Activated CD8-positive, alpha-beta T cell treated with anti-CD3 and anti-CD28 coated beads, Interleukin-2, amount 10 ng/mL, durations not matched to agents 7 days and 5 days (primary cell): Measurements from ENCODE around the gene CCDC57. TPM values are rescaled to one million over a fixed set of nuclear protein-coding genes. Genes with fewer than 3 reads are reported as not detected.

Experiments used
- ATAC-seq: fragments of 150-1000 bp; cut with Tn5 transposase; one replicate; pipeline ENCODE4 v1.10.0; 2021; ENCODE audit warnings: moderate library complexity
- CTCF ChIA-PET: fragments of 350-600 bp; sonication (Branson Sonifier 250); formaldehyde crosslinking; loops from one replicate; lab custom pipeline; 2021; ENCODE audit warnings: antibody characterized with exemption; lab: Charles Lee
- POLR2A ChIA-PET: fragments of 350-600 bp; sonication (Branson Sonifier 250); formaldehyde crosslinking; loops from one replicate; lab custom pipeline; 2021; ENCODE audit warnings: antibody characterized with exemption; lab: Charles Lee
- DNase-seq: peaks from one replicate; pipeline ENCODE4 v3.0.0-alpha.2; 2020
- H3K27ac Mint-ChIP-seq: one replicate; pipeline ENCODE4 v1.8.0; 2021; ENCODE audit warnings: mild to moderate bottlenecking, mixed read lengths
- H3K27me3 Mint-ChIP-seq: one replicate; pipeline ENCODE4 v1.8.0; 2021; ENCODE audit warnings: low read depth, mixed read lengths
- H3K36me3 Mint-ChIP-seq: one replicate; pipeline ENCODE4 v1.8.0; 2021; ENCODE audit warnings: low read depth, mixed read lengths
- H3K4me1 Mint-ChIP-seq: one replicate; pipeline ENCODE4 v1.8.0; 2021; ENCODE audit warnings: low read depth, mixed read lengths
- H3K4me3 Mint-ChIP-seq: one replicate; pipeline ENCODE4 v1.8.0; 2021; ENCODE audit warnings: mild to moderate bottlenecking, mixed read lengths
- H3K9me3 Mint-ChIP-seq: one replicate; pipeline ENCODE4 v1.8.0; 2022; ENCODE audit warnings: mixed read lengths; ENCODE audit not compliant: insufficient read depth
- total RNA-seq, 2 experiments: library from RNA; stranded (reverse); gene quantifications; one replicate each; pipeline ENCODE4 v1.2.3, GENCODE V29; 2021

CCDC57 gene
- total RNA-seq, 2 experiments from 2014 or later = 78.3 to 84.7 TPM

- no peaks in the 10 kb centered on the region for H3K27me3 Mint-ChIP-seq
- peaks cover 28% of the 10 kb centered on the region for H3K36me3 Mint-ChIP-seq
- no peaks in the 10 kb centered on the region for H3K4me1 Mint-ChIP-seq
- H3K4me3 Mint-ChIP-seq = no peak overlapping the region
- no peak for DNase-seq
- H3K27ac Mint-ChIP-seq = no peak overlapping the region
- ATAC-seq = no peak
- ChIA-PET CTCF (no interaction called here), POLR2A (interaction anchor here (0.6 kb wide), 1 partner anchor 227 kb away, joined by 3 read pairs; no protein-coding TSS in a partner anchor)
- H3K9me3 Mint-ChIP-seq = no peaks in the 10 kb centered on the region
Observed at GRCh38 chr17:82080789-82081464, 131.7 kb downstream of the CCDC57 start.

- no peak for DNase-seq
- no peaks in the 10 kb centered on the region for H3K9me3 Mint-ChIP-seq
- no peak for ATAC-seq
- H3K36me3 Mint-ChIP-seq = peaks cover 28% of the 10 kb centered on the region
- no peaks in the 10 kb centered on the region for H3K27me3 Mint-ChIP-seq
- CTCF ChIA-PET = no interaction called here
- no peaks in the 10 kb centered on the region for H3K4me1 Mint-ChIP-seq
- no peak overlapping the region for H3K27ac Mint-ChIP-seq
- H3K4me3 Mint-ChIP-seq = no peak overlapping the region
- POLR2A ChIA-PET = interaction anchor here (0.6 kb wide), 1 partner anchor 226 kb away, joined by 3 read pairs; no protein-coding TSS in a partner anchor
Observed at GRCh38 chr17:82080048-82080788, 132.4 kb downstream of the CCDC57 start.

GRCh38 chr17:82079001-82079677 is 133.5 kb downstream of the CCDC57 start:
- ChIA-PET POLR2A (no interaction called here), CTCF (no interaction called here)
- Mint-ChIP-seq H3K27ac (no peak overlapping the region), H3K4me3 (no peak overlapping the region), H3K4me1 (no peaks in the 10 kb centered on the region), H3K36me3 (peaks cover 21% of the 10 kb centered on the region), H3K27me3 (no peaks in the 10 kb centered on the region), H3K9me3 (no peaks in the 10 kb centered on the region)
- ATAC-seq = no peak
- DNase-seq = no peak

GRCh38 chr17:82078433-82078832 is 134.2 kb downstream of the CCDC57 start:
- Mint-ChIP-seq H3K9me3 (no peaks in the 10 kb centered on the region), H3K4me3 (no peak overlapping the region), H3K36me3 (peaks cover 18% of the 10 kb centered on the region), H3K27ac (no peak overlapping the region), H3K4me1 (no peaks in the 10 kb centered on the region), H3K27me3 (peaks cover 3% of the 10 kb centered on the region)
- CTCF ChIA-PET = no interaction called here
- DNase-seq = no peak
- ATAC-seq = no peak
- POLR2A ChIA-PET = no interaction called here

- Mint-ChIP-seq H3K27ac (no peak overlapping the region), H3K4me3 (no peak overlapping the region), H3K36me3 (peaks cover 15% of the 10 kb centered on the region), H3K27me3 (peaks cover 3% of the 10 kb centered on the region), H3K9me3 (no peaks in the 10 kb centered on the region), H3K4me1 (no peaks in the 10 kb centered on the region)
- ChIA-PET CTCF (no interaction called here), POLR2A (interaction anchor here (1.4 kb wide), 1 partner anchor 12 kb away, joined by 7 read pairs; the partner anchor contains the start of gene DUS1L)
- DNase-seq = no peak
- no peak for ATAC-seq
Observed at GRCh38 chr17:82077617-82078358, 134.9 kb downstream of the CCDC57 start.

GRCh38 chr17:82076785-82077591 is 135.7 kb downstream of the CCDC57 start:
- Mint-ChIP-seq H3K4me3 (no peak overlapping the region), H3K27me3 (peaks cover 3% of the 10 kb centered on the region), H3K4me1 (no peaks in the 10 kb centered on the region), H3K27ac (no peak overlapping the region), H3K36me3 (peaks cover 13% of the 10 kb centered on the region), H3K9me3 (no peaks in the 10 kb centered on the region)
- ChIA-PET CTCF (interaction anchor here (0.5 kb wide), 1 partner anchor 50 kb away, joined by 3 read pairs; no protein-coding TSS in a partner anchor), POLR2A (interaction anchor here (1.3 to 1.4 kb wide), 2 partner anchors 10 to 11 kb away, joined by 4 to 7 read pairs; partner anchors contain the start of gene DUS1L)
- ATAC-seq = no peak
- no peak for DNase-seq

- Mint-ChIP-seq H3K36me3 (peaks cover 13% of the 10 kb centered on the region), H3K4me3 (no peak overlapping the region), H3K27me3 (peaks cover 3% of the 10 kb centered on the region), H3K4me1 (no peaks in the 10 kb centered on the region), H3K9me3 (no peaks in the 10 kb centered on the region), H3K27ac (no peak overlapping the region)
- ATAC-seq (no peak), DNase-seq (no peak)
- POLR2A ChIA-PET = interaction anchor here (1.3 kb wide), 1 partner anchor 10 kb away, joined by 4 read pairs; no protein-coding TSS in a partner anchor
- CTCF ChIA-PET = no interaction called here
Observed at GRCh38 chr17:82076018-82076784, 136.4 kb downstream of the CCDC57 start.

- ChIA-PET CTCF (no interaction called here), POLR2A (no interaction called here)
- Mint-ChIP-seq H3K9me3 (no peaks in the 10 kb centered on the region), H3K36me3 (peaks cover 3% of the 10 kb centered on the region), H3K27ac (no peak overlapping the region), H3K27me3 (peaks cover 3% of the 10 kb centered on the region), H3K4me3 (no peak overlapping the region), H3K4me1 (no peaks in the 10 kb centered on the region)
- DNase-seq (no peak), ATAC-seq (no peak)
Observed at GRCh38 chr17:82073446-82073845, 139.2 kb downstream of the CCDC57 start.

- DNase-seq = no peak
Observed at GRCh38 chr17:82072827-82073226, 139.8 kb downstream of the CCDC57 start.

GRCh38 chr17:82070611-82071010 is 142.0 kb downstream of the CCDC57 start:
- no peak overlapping the region for H3K27ac Mint-ChIP-seq
- no peak overlapping the region for H3K4me3 Mint-ChIP-seq
- ChIA-PET CTCF (interaction anchor here (2.3 kb wide), 1 partner anchor 33 kb away, joined by 6 read pairs; the partner anchor contains the start of gene DCXR), POLR2A (no interaction called here)
- H3K4me1 Mint-ChIP-seq = peaks cover 7% of the 10 kb centered on the region
- H3K27me3 Mint-ChIP-seq = peaks cover 3% of the 10 kb centered on the region
- H3K36me3 Mint-ChIP-seq = no peaks in the 10 kb centered on the region
- ATAC-seq (no peak), DNase-seq (no peak)
- no peaks in the 10 kb centered on the region for H3K9me3 Mint-ChIP-seq

More at GRCh38 chr17:82072827-82073226, 139.8 kb downstream of the CCDC57 start:
- Mint-ChIP-seq H3K36me3 (no peaks in the 10 kb centered on the region), H3K27me3 (peaks cover 3% of the 10 kb centered on the region), H3K4me3 (no peak overlapping the region), H3K27ac (no peak overlapping the region), H3K4me1 (no peaks in the 10 kb centered on the region), H3K9me3 (no peaks in the 10 kb centered on the region)
- no peak for ATAC-seq
- CTCF ChIA-PET = interaction anchor here (1.2 kb wide), 1 partner anchor 36 kb away, joined by 3 read pairs; no protein-coding TSS in a partner anchor
- POLR2A ChIA-PET = no interaction called here
